ENCODE measurements around the gene HSF5. TPM values are rescaled to one million over a fixed set of nuclear protein-coding genes. Genes with fewer than 3 reads are reported as not detected.

HSF5 gene
- total and polyA plus RNA-seq, 4 donors = 0.09 to 0.17 TPM; not detected in 2

- WGBS = 73% methylated on average over 5 of the region's 5 CpGs
- Histone ChIP-seq H3K9me3 (ENCODE audit: control insufficient read depth in 4 of 4, low read length in 3 of 4) (no peaks in the 10 kb centered on the region), H3K27ac (ENCODE audit: low read depth in 1 of 2, low read length in 2 of 2) (no peak overlapping the region), H3K9ac (ENCODE audit: low read depth in 1 of 2, low read length in 2 of 2) (no peak overlapping the region), H3K36me3 (ENCODE audit: control insufficient read depth in 4 of 4, insufficient read depth in 3 of 4, low read depth in 1 of 4, low read length in 3 of 4) (no peaks in the 10 kb centered on the region), H3K4me1 (ENCODE audit: control insufficient read depth in 4 of 4, insufficient read depth in 4 of 4, low read length in 3 of 4) (no peaks in the 10 kb centered on the region), H3K4me3 (ENCODE audit: low read depth in 1 of 3, low read length in 3 of 3) (no peak overlapping the region), H3K27me3 (ENCODE audit: control insufficient read depth in 4 of 4, insufficient read depth in 4 of 4, low read length in 3 of 4) (no peaks in the 10 kb centered on the region)
- TF ChIP-seq EGR1 (IDR thresholded peaks at IDR 0.05; ENCODE audit: low read depth in 2 of 2) (no peak), GABPA (IDR thresholded peaks at IDR 0.05 in 1 of 2, conservative IDR thresholded peaks at IDR 0.05 in 1 of 2) (no peak), YY1 (IDR thresholded peaks at IDR 0.05) (no peak), SP1 (IDR thresholded peaks at IDR 0.05) (no peak)
- TF ChIP-seq, protein P1, sequence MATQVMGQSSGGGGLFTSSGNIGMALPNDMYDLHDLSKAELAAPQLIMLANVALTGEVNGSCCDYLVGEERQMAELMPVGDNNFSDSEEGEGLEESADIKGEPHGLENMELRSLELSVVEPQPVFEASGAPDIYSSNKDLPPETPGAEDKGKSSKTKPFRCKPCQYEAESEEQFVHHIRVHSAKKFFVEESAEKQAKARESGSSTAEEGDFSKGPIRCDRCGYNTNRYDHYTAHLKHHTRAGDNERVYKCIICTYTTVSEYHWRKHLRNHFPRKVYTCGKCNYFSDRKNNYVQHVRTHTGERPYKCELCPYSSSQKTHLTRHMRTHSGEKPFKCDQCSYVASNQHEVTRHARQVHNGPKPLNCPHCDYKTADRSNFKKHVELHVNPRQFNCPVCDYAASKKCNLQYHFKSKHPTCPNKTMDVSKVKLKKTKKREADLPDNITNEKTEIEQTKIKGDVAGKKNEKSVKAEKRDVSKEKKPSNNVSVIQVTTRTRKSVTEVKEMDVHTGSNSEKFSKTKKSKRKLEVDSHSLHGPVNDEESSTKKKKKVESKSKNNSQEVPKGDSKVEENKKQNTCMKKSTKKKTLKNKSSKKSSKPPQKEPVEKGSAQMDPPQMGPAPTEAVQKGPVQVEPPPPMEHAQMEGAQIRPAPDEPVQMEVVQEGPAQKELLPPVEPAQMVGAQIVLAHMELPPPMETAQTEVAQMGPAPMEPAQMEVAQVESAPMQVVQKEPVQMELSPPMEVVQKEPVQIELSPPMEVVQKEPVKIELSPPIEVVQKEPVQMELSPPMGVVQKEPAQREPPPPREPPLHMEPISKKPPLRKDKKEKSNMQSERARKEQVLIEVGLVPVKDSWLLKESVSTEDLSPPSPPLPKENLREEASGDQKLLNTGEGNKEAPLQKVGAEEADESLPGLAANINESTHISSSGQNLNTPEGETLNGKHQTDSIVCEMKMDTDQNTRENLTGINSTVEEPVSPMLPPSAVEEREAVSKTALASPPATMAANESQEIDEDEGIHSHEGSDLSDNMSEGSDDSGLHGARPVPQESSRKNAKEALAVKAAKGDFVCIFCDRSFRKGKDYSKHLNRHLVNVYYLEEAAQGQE (IDR thresholded peaks at IDR 0.05) = no peak
- no peak for DNase-seq (ENCODE audit: low spot score)
Observed at GRCh38 chr17:58436805-58437239, 51.4 kb downstream of the HSF5 start.

DNA sequence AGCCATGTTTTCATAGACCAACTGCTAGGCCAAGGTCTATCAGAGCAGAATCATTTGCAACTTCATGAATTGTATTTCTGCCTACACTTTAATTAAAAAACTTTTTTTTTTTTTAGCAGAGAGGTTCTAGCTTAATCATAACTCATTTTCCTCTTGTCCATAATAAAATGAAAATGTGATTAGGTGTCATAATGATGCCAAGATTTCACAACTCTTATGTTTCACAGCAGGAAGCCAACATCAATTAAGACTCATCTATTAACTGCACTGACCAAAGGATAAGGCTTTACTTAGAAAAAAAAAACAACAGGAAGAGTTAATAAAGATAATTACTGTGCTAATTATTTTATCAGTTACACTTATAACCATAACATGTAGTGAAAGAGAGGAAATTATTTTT, 52.0 kb downstream of the HSF5 start:
- Histone ChIP-seq H3K27me3 (ENCODE audit: control insufficient read depth in 4 of 4, insufficient read depth in 4 of 4, low read length in 3 of 4) (no peaks in the 10 kb centered on the region), H3K9ac (ENCODE audit: low read depth in 1 of 2, low read length in 2 of 2) (no peak overlapping the region), H3K4me1 (ENCODE audit: control insufficient read depth in 4 of 4, insufficient read depth in 4 of 4, low read length in 3 of 4) (no peaks in the 10 kb centered on the region), H3K4me3 (ENCODE audit: low read depth in 1 of 3, low read length in 3 of 3) (no peak overlapping the region), H3K9me3 (ENCODE audit: control insufficient read depth in 4 of 4, low read length in 3 of 4) (no peaks in the 10 kb centered on the region), H3K36me3 (ENCODE audit: control insufficient read depth in 4 of 4, insufficient read depth in 3 of 4, low read depth in 1 of 4, low read length in 3 of 4) (no peaks in the 10 kb centered on the region), H3K27ac (ENCODE audit: low read depth in 1 of 2, low read length in 2 of 2) (no peak overlapping the region)
- no peak for TF ChIP-seq ZBTB33 (IDR thresholded peaks at IDR 0.05)
- TF ChIP-seq, protein P1 (IDR thresholded peaks at IDR 0.05) = no peak
- no peak for DNase-seq (ENCODE audit: low spot score)

Data from liver (tissue), 9 donors.